Body of pancreas (tissue), 4 donors: Measurements from ENCODE around the gene MEGF10. TPM values are rescaled to one million over a fixed set of nuclear protein-coding genes. Genes with fewer than 3 reads are reported as not detected.

Source experiments
- ATAC-seq: fragments of 150-250 bp; one replicate; pipeline ENCODE4 v1.9.1; 2016
- DNase-seq, 4 donors: peaks; one replicate each; pipeline ENCODE4 v3.0.0-alpha.2; 2019
- H3K27ac ChIP-seq, 4 donors: fragments of 200-600 bp; sonication (generic); 1 replicate in 3 of 4; 2 replicates in 1 of 4; pipeline versions ENCODE4 v1.5.1 to v1.6.1; 2016 to 2019; ENCODE audit warnings: mild to moderate bottlenecking in 1 of 4, mixed read lengths in 1 of 4, moderate library complexity in 1 of 4
- H3K27me3 ChIP-seq, 2 donors: fragments of 200-600 bp; sonication (generic); one replicate each; pipeline ENCODE4 v1.6.0; 2016; ENCODE audit warnings: mild to moderate bottlenecking in 1 of 2
- H3K36me3 ChIP-seq, 2 donors: fragments of 200-600 bp; sonication (generic); replicated peaks in 1 of 2; 2 replicates each; pipeline ENCODE4 v1.5.1; 2016; ENCODE audit warnings: low read depth in 2 of 2; ENCODE audit not compliant: insufficient read depth in 1 of 2
- H3K4me1 ChIP-seq: fragments of 200-600 bp; sonication (generic); one replicate; pipeline ENCODE4 v1.6.0; 2016
- H3K4me3 ChIP-seq, 2 donors: fragments of 200-600 bp; sonication (generic); 1 replicate in 1 of 2; 2 replicates in 1 of 2; pipeline ENCODE4 v1.5.1; 2016 to 2019
- H3K9me3 ChIP-seq, 3 donors: fragments of 200-600 bp; sonication (generic); 1 replicate in 2 of 3; 2 replicates in 1 of 3; pipeline ENCODE4 v1.5.1; 2016
- POLR2A ChIP-seq, 3 donors: fragments of 450-650 bp; IDR thresholded peaks; one replicate each; pipeline ENCODE4 v1.6.1; 2016; ENCODE audit warnings: antibody characterized with exemption in 3 of 3, mild to moderate bottlenecking in 2 of 3
- WGBS, 2 donors: methylation state at CpG; one replicate each; pipeline ENCODE4 v1.1.5; 2017; 5-methylcytosine and 5-hydroxymethylcytosine counted together
- intact Hi-C: fragments of 100-400 bp; cut with DNase I; formaldehyde crosslinking; loops from one replicate; pipeline ENCODE4 v1.15.1; 2023
- total RNA-seq, 2 donors: library from RNA; depleted of rRNA; stranded (reverse); fragments of >200 nt; gene quantifications; one replicate each; pipeline ENCODE4 v1.1.0, GENCODE V29; 2016
- TF ChIP-seq, protein P1 (sequence below), 7 experiments: fragments of 450-650 bp in 4 of 7; fragments of 200-600 bp in 3 of 7; sonication (generic) in 3 of 7; IDR thresholded peaks; one replicate each; pipeline ENCODE4 v1.5.1; 2016 to 2019; ENCODE audit warnings: antibody characterized with exemption in 7 of 7

The MEGF10 gene
- total RNA-seq, 2 donors from 2014 or later = under 0.01 TPM; not detected in 1

DNA sequence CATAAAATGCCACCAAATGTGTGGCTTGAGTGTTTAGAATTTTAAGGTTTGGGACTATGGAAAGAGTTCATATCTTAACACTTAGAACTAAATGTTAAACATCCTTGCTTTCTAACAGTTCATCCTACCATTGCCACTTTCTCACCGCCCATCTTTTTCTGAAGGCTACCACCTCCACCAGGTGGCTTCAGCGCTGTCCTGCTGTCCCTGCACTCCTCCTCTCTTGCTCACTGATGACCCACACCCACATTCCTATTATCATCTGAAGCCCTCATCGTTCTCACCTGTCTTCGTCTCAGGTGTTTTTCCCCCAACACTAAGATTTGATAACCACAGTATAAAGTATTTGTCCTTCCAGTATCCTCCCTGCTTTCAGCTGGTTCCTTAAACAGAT, 7.4 kb downstream of the MEGF10 start:
- Histone ChIP-seq H3K36me3 (no peaks in the 10 kb centered on the region), H3K9me3 (no peaks in the 10 kb centered on the region), H3K27me3 (no peaks in the 10 kb centered on the region), H3K27ac (no peak overlapping the region), H3K4me1 (no peaks in the 10 kb centered on the region), H3K4me3 (no peak overlapping the region)
- 80 to 83% methylated on average over 4 of the region's 4 CpGs for WGBS, 2 donors
- ATAC-seq (no peak), DNase-seq (no peak)
- intact Hi-C loops = loop anchor here (10.0 kb wide), 1 partner anchor 197 kb away; no protein-coding TSS in a partner anchor
- no peak for TF ChIP-seq POLR2A (IDR thresholded peaks at IDR 0.05)
- TF ChIP-seq, protein P1, sequence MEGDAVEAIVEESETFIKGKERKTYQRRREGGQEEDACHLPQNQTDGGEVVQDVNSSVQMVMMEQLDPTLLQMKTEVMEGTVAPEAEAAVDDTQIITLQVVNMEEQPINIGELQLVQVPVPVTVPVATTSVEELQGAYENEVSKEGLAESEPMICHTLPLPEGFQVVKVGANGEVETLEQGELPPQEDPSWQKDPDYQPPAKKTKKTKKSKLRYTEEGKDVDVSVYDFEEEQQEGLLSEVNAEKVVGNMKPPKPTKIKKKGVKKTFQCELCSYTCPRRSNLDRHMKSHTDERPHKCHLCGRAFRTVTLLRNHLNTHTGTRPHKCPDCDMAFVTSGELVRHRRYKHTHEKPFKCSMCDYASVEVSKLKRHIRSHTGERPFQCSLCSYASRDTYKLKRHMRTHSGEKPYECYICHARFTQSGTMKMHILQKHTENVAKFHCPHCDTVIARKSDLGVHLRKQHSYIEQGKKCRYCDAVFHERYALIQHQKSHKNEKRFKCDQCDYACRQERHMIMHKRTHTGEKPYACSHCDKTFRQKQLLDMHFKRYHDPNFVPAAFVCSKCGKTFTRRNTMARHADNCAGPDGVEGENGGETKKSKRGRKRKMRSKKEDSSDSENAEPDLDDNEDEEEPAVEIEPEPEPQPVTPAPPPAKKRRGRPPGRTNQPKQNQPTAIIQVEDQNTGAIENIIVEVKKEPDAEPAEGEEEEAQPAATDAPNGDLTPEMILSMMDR (IDR thresholded peaks at IDR 0.05) = no peak

DNA sequence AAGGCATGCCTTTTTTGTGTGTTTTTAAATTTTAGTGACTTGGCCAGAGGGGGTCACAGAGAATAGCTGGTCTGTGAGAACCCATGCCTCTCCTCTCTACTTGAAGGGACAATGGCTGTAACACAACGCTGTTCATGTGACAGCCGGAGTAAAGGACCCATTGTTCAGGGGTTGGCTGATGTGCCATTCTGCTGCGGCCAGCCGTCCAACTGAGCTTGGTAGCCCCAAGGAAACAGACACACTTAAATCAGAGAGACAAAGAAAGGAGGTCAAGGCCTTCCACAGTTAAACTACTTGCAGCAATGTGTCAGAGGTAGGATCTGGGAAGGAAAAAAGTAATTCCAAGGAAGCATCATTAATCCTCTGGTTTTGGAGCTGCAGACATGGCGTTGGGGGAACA, 8.1 kb downstream of the MEGF10 start:
- ATAC-seq (no peak), DNase-seq (no peak)
- H3K4me3 ChIP-seq = no peak overlapping the region
- H3K27ac ChIP-seq = no peak overlapping the region
- TF ChIP-seq POLR2A (IDR thresholded peaks at IDR 0.05) = no peak
- TF ChIP-seq, protein P1 (IDR thresholded peaks at IDR 0.05) = no peak
- H3K36me3 ChIP-seq = no peaks in the 10 kb centered on the region
- intact Hi-C loops = loop anchor here (10.0 kb wide), 1 partner anchor 196 kb away; no protein-coding TSS in a partner anchor
- no peaks in the 10 kb centered on the region for H3K9me3 ChIP-seq
- no peaks in the 10 kb centered on the region for H3K4me1 ChIP-seq
- 69 to 75% methylated on average over 5 of the region's 5 CpGs for WGBS, 2 donors
- no peaks in the 10 kb centered on the region for H3K27me3 ChIP-seq

DNA sequence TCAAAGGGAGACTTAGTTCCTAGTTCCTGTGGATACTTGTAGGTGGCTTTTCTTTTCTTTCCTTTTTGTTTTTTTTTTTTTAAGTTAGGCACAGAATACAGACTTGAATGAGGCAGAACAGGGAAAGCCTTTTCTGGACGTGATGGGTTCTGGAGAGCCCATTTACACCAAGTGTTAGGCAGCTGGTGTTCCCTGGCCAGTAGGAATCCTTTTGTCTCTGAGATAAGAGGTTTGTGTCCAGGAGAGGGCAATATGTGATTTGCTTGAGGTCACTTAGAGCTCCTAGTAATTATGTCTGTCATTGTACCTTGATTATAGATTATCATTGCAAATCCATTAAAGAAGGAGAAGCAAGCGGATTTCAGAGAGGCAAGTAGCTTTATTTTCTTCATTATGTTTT, 9.1 kb downstream of the MEGF10 start:
- Histone ChIP-seq H3K27ac (no peak overlapping the region), H3K4me3 (no peak overlapping the region), H3K27me3 (no peaks in the 10 kb centered on the region), H3K36me3 (no peaks in the 10 kb centered on the region), H3K4me1 (no peaks in the 10 kb centered on the region), H3K9me3 (no peaks in the 10 kb centered on the region)
- intact Hi-C loops = loop anchor here (10.0 kb wide), 1 partner anchor 195 kb away; no protein-coding TSS in a partner anchor
- TF ChIP-seq, protein P1 (IDR thresholded peaks at IDR 0.05) = no peak
- no peak for TF ChIP-seq POLR2A (IDR thresholded peaks at IDR 0.05)
- DNase-seq = no peak
- 69 to 78% methylated on average over 2 of the region's 2 CpGs for WGBS, 2 donors
- no peak for ATAC-seq

DNA sequence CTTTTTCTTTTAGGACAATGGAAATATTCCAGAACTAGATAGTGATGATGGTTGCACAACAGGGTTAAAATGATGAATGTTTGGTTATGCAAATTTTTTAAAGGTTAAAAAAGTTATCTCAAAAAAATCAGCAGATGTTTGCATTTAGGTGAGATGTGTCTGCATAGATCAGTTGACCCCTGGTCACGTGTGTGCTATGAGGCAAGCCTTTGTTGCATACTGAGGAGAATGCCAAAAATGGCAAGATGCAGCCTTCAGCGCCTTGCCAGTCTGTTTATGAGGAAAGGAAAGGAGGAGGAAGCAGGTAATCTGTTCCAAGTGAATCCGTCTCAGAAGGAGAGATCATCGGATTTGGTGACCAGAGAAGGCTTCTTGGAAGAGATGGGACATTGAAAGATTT, 11.9 kb downstream of the MEGF10 start:
- H3K27me3 ChIP-seq = no peaks in the 10 kb centered on the region
- no peaks in the 10 kb centered on the region for H3K9me3 ChIP-seq
- TF ChIP-seq, protein P1 (IDR thresholded peaks at IDR 0.05) = no peak
- TF ChIP-seq POLR2A (IDR thresholded peaks at IDR 0.05) = no peak
- H3K36me3 ChIP-seq = no peaks in the 10 kb centered on the region
- intact Hi-C loops = no loop called here
- H3K4me3 ChIP-seq = no peak overlapping the region
- 71 to 77% methylated on average over 4 of the region's 4 CpGs for WGBS, 2 donors
- H3K4me1 ChIP-seq = no peaks in the 10 kb centered on the region
- no peak for ATAC-seq
- no peak for DNase-seq
- no peak overlapping the region for H3K27ac ChIP-seq

DNA sequence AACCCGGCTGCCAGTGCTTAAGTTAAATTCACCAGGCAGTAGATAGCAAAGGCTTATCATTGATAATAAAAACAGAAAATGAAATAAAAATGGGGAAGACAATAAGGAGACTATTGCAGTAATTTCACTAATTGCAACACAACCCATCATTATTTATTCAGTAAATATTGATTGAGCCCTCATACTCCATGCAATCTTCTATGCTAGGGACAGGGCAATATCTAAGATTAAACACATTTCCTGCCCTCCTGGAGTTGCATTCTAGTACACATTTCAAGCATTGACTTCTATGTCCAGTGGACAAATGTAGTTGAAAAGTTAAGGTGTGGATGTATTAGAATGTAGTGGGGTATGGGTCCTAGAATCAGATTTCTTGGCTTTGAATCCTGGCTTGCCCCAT, 12.8 kb downstream of the MEGF10 start:
- Histone ChIP-seq H3K36me3 (no peaks in the 10 kb centered on the region), H3K9me3 (no peaks in the 10 kb centered on the region), H3K27ac (no peak overlapping the region), H3K4me3 (no peak overlapping the region), H3K4me1 (no peaks in the 10 kb centered on the region), H3K27me3 (no peaks in the 10 kb centered on the region)
- intact Hi-C loops = no loop called here
- no peak for DNase-seq
- WGBS, 2 donors = 83 to 89% methylated on average over 1 of the region's 1 CpG
- ATAC-seq = no peak
- TF ChIP-seq POLR2A (IDR thresholded peaks at IDR 0.05) = no peak
- TF ChIP-seq, protein P1 (IDR thresholded peaks at IDR 0.05) = no peak
